Stimulated activated CD4-positive, alpha-beta T cell treated with anti-CD3 and anti-CD28 coated beads, Interleukin-12 subunit alpha, Interleukin-12 subunit beta, amount 100 ng/mL, for 48 hours (primary cell): ENCODE results near the gene RUNDC3A.
A peak's percentile ranks its signal among the peaks of the same experiment; 100 is the strongest.

Source experiments
- DNase-seq, 3 donors: peaks; one replicate each; pipeline ENCODE4 v3.0.0-alpha.2; 2020; ENCODE audit warnings: low read depth in 2 of 3, low spot score in 1 of 3

The RUNDC3A gene

GRCh38 chr17:44283344-44284023, 24.9 kb upstream of the RUNDC3A start:
- no peak for DNase-seq

- no peak for DNase-seq
These were observed 24.4 kb upstream of the RUNDC3A start for GRCh38 chr17:44284024-44284400.

- no peak for DNase-seq
These were observed 20.8 kb upstream of the RUNDC3A start for GRCh38 chr17:44287651-44288050.

- DNase-seq = no peak
These were observed 14.7 kb upstream of the RUNDC3A start for GRCh38 chr17:44293509-44294226.

- no peak for DNase-seq
These were observed 10.4 kb upstream of the RUNDC3A start for GRCh38 chr17:44297975-44298374.

GRCh38 chr17:44304651-44305050, 3.8 kb upstream of the RUNDC3A start:
- DNase-seq = no peak

GRCh38 chr17:44307387-44308186, 814 bp upstream of the RUNDC3A start:
- no peak for DNase-seq

GRCh38 chr17:44308865-44309264, 464 bp downstream of the RUNDC3A start:
- DNase-seq = no peak

- no peak for DNase-seq
These were observed 1.1 kb downstream of the RUNDC3A start for GRCh38 chr17:44309472-44309871.

GRCh38 chr17:44310188-44310587, 1.8 kb downstream of the RUNDC3A start:
- no peak for DNase-seq

GRCh38 chr17:44310609-44311376, 2.4 kb downstream of the RUNDC3A start:
- DNase-seq = no peak

- DNase-seq = no peak
These were observed 3.3 kb downstream of the RUNDC3A start for GRCh38 chr17:44311562-44312181.

GRCh38 chr17:44312396-44313104, 4.1 kb downstream of the RUNDC3A start:
- DNase-seq = no peak

GRCh38 chr17:44314031-44314430, 5.6 kb downstream of the RUNDC3A start:
- no peak for DNase-seq

- DNase-seq = no peak
These were observed 6.1 kb downstream of the RUNDC3A start for GRCh38 chr17:44314524-44314868.

GRCh38 chr17:44314869-44315661, 6.7 kb downstream of the RUNDC3A start:
- DNase-seq = peak in 2 of 3 donors; percentile 28 to 51

- no peak for DNase-seq
These were observed 7.6 kb downstream of the RUNDC3A start for GRCh38 chr17:44315760-44316731.

- no peak for DNase-seq
These were observed 9.1 kb downstream of the RUNDC3A start for GRCh38 chr17:44317545-44317944.
